Tibial nerve (tissue), 4 donors: ENCODE data around the gene THEMIS. TPM values are rescaled to one million over a fixed set of nuclear protein-coding genes. Genes with fewer than 3 reads are reported as not detected.
"Not testable (repeated sequence)": the region's sequence is repeated elsewhere in the genome, so short reads cannot be mapped to it uniquely, and the experiment has no call there.

Experiments used
- DNase-seq, 2 donors: peaks; one replicate each; pipeline ENCODE4 v3.0.0-alpha.2; 2019; ENCODE audit warnings: low spot score in 2 of 2
- H3K27ac ChIP-seq, 4 donors: fragments of 200-600 bp; sonication (generic) in 3 of 4; one replicate each; pipeline ENCODE4 v1.5.1; 2017 to 2019; ENCODE audit warnings: mild to moderate bottlenecking in 1 of 4
- H3K27me3 ChIP-seq, 2 donors: fragments of 200-600 bp; sonication (generic) in 1 of 2; one replicate each; pipeline versions ENCODE4 v1.5.1 to v1.6.0; 2017 to 2019
- H3K36me3 ChIP-seq, 3 donors: fragments of 200-600 bp; sonication (generic); one replicate each; pipeline ENCODE4 v1.5.1; 2018 to 2019
- H3K4me1 ChIP-seq, 4 donors: fragments of 200-600 bp; sonication (generic) in 3 of 4; one replicate each; pipeline ENCODE4 v1.5.1; 2017 to 2019
- H3K4me3 ChIP-seq, 4 donors: fragments of 200-600 bp; sonication (generic) in 3 of 4; one replicate each; pipeline ENCODE4 v1.5.1; 2017 to 2019; ENCODE audit warnings: mild to moderate bottlenecking in 1 of 4, moderate library complexity in 1 of 4
- H3K9me3 ChIP-seq, 4 donors: fragments of 200-600 bp; sonication (generic) in 3 of 4; one replicate each; pipeline ENCODE4 v1.5.1; 2017 to 2019
- CTCF ChIP-seq, 5 experiments: fragments of 200-600 bp in 3 of 5; fragments of 450-650 bp in 2 of 5; sonication (generic) in 3 of 5; IDR thresholded peaks; one replicate each; pipeline ENCODE4 v1.5.1; 2016 to 2019; ENCODE audit warnings: antibody characterized with exemption in 5 of 5, mild to moderate bottlenecking in 3 of 5, moderate library complexity in 2 of 5
- EP300 ChIP-seq, 2 donors: sonication (generic); formaldehyde crosslinking; IDR thresholded peaks; one replicate each; pipeline ENCODE4 v1.6.1; 2017; ENCODE audit warnings: antibody characterized with exemption in 2 of 2, mild to moderate bottlenecking in 1 of 2
- POLR2A ChIP-seq, 2 donors: fragments of 450-650 bp; IDR thresholded peaks; one replicate each; pipeline ENCODE4 v1.6.1; 2017; ENCODE audit warnings: antibody characterized with exemption in 2 of 2, mild to moderate bottlenecking in 2 of 2, moderate library complexity in 2 of 2
- WGBS, 2 donors: methylation state at CpG; one replicate each; pipeline ENCODE4 v1.1.5; 2018; 5-methylcytosine and 5-hydroxymethylcytosine counted together
- total RNA-seq, 4 donors: library from RNA; depleted of rRNA; stranded (reverse); fragments of >200 nt; gene quantifications; one replicate each; pipeline ENCODE4 v1.1.0, GENCODE V29; 2016

The THEMIS gene
- total RNA-seq, 4 donors from 2014 or later, result 0.22 to 0.98 (median 0.57) TPM

- no peak for TF ChIP-seq EP300 (IDR thresholded peaks at IDR 0.05)
- TF ChIP-seq CTCF (IDR thresholded peaks at IDR 0.05), result no peak
- no peak for TF ChIP-seq POLR2A (IDR thresholded peaks at IDR 0.05)
- WGBS, 2 donors, result 75 to 85% methylated on average over 11 of the region's 11 CpGs
Measured at GRCh38 chr6:127791779-127792528, 108.9 kb downstream of the THEMIS start.

GRCh38 chr6:127790571-127790970 lies 110.3 kb downstream of the THEMIS start:
- 95 to 99% methylated on average over 5 of the region's 5 CpGs for WGBS, 2 donors
- no peak overlapping the region for H3K4me3 ChIP-seq
- H3K4me1 ChIP-seq, result no peaks in the 10 kb centered on the region
- no peak overlapping the region for H3K27ac ChIP-seq
- TF ChIP-seq CTCF (IDR thresholded peaks at IDR 0.05) (no peak), EP300 (IDR thresholded peaks at IDR 0.05) (no peak), POLR2A (IDR thresholded peaks at IDR 0.05) (no peak)
- DNase-seq, result no peak
- no peaks in the 10 kb centered on the region for H3K9me3 ChIP-seq
- no peaks in the 10 kb centered on the region for H3K36me3 ChIP-seq
- no peaks in the 10 kb centered on the region for H3K27me3 ChIP-seq

More at GRCh38 chr6:127791779-127792528, 108.9 kb downstream of the THEMIS start:
- no peak overlapping the region for H3K4me3 ChIP-seq
- no peaks in the 10 kb centered on the region for H3K9me3 ChIP-seq
- no peaks in the 10 kb centered on the region for H3K27me3 ChIP-seq
- H3K27ac ChIP-seq, result no peak overlapping the region
- DNase-seq, result no peak
- H3K4me1 ChIP-seq, result no peaks in the 10 kb centered on the region
- H3K36me3 ChIP-seq, result no peaks in the 10 kb centered on the region

GRCh38 chr6:127786109-127786508 lies 114.7 kb downstream of the THEMIS start:
- WGBS, 2 donors, result 18 to 34% methylated on average over 1 of the region's 1 CpG
- DNase-seq, result no peak

GRCh38 chr6:127784468-127784867 lies 116.4 kb downstream of the THEMIS start:
- H3K9me3 ChIP-seq, result peaks cover 0 to 10% (median 0%) of the 10 kb centered on the region in 4 donors
- TF ChIP-seq CTCF (IDR thresholded peaks at IDR 0.05), result no peak
- TF ChIP-seq POLR2A (IDR thresholded peaks at IDR 0.05), result no peak
- no peak for TF ChIP-seq EP300 (IDR thresholded peaks at IDR 0.05)
- WGBS, 2 donors, result 24 to 50% methylated on average over 1 of the region's 1 CpG
- H3K27me3 ChIP-seq, result no peaks in the 10 kb centered on the region
- no peak overlapping the region for H3K27ac ChIP-seq
- DNase-seq, result no peak
- no peaks in the 10 kb centered on the region for H3K4me1 ChIP-seq
- H3K4me3 ChIP-seq, result no peak overlapping the region
- no peaks in the 10 kb centered on the region for H3K36me3 ChIP-seq

More at GRCh38 chr6:127786109-127786508, 114.7 kb downstream of the THEMIS start:
- no peaks in the 10 kb centered on the region for H3K4me1 ChIP-seq
- peaks cover 0 to 10% (median 0%) of the 10 kb centered on the region in 4 donors for H3K9me3 ChIP-seq
- no peaks in the 10 kb centered on the region for H3K27me3 ChIP-seq
- H3K36me3 ChIP-seq, result no peaks in the 10 kb centered on the region
- no peak overlapping the region for H3K27ac ChIP-seq
- TF ChIP-seq POLR2A (IDR thresholded peaks at IDR 0.05) (no peak), CTCF (IDR thresholded peaks at IDR 0.05) (no peak), EP300 (IDR thresholded peaks at IDR 0.05) (no peak)
- no peak overlapping the region for H3K4me3 ChIP-seq

- H3K4me3 ChIP-seq, H3K4me1 ChIP-seq, H3K36me3 ChIP-seq, H3K27me3 ChIP-seq, H3K27ac ChIP-seq, H3K9me3 ChIP-seq, DNase-seq: not testable (repeated sequence)
- WGBS, 2 donors, result 65 to 78% methylated on average over 4 of the region's 4 CpGs
Measured at GRCh38 chr6:127781636-127782272, 119.1 kb downstream of the THEMIS start.
